Astrocyte of the cerebellum (primary cell): ENCODE results near the gene WDR76.
"Not testable (repeated sequence)": the region's sequence is repeated elsewhere in the genome, so short reads cannot be mapped to it uniquely, and the experiment has no call there.

ENCODE experiments used
- DNase-seq: peaks from one replicate; pipeline ENCODE4 v3.0.0-alpha.2; 2011; ENCODE audit warnings: low read depth
- H3K4me3 ChIP-seq: 2 replicates; pipeline ENCODE4 v1.5.1; 2011; ENCODE audit warnings: mild to moderate bottlenecking, low read depth, low read length, moderate library complexity
- in situ Hi-C: cut with HindIII; loops from 2 replicates; pipeline ENCODE4 v1.10.0; 2017; ENCODE audit warnings: low sequenced_read_pairs
- TF ChIP-seq, protein P1 (sequence below): IDR thresholded peaks from 2 replicates; pipeline ENCODE4 v1.5.1; 2012; ENCODE audit warnings: low read length, low read depth, moderate library complexity, mild to moderate bottlenecking; ENCODE audit errors: missing control alignments

Gene WDR76

DNA sequence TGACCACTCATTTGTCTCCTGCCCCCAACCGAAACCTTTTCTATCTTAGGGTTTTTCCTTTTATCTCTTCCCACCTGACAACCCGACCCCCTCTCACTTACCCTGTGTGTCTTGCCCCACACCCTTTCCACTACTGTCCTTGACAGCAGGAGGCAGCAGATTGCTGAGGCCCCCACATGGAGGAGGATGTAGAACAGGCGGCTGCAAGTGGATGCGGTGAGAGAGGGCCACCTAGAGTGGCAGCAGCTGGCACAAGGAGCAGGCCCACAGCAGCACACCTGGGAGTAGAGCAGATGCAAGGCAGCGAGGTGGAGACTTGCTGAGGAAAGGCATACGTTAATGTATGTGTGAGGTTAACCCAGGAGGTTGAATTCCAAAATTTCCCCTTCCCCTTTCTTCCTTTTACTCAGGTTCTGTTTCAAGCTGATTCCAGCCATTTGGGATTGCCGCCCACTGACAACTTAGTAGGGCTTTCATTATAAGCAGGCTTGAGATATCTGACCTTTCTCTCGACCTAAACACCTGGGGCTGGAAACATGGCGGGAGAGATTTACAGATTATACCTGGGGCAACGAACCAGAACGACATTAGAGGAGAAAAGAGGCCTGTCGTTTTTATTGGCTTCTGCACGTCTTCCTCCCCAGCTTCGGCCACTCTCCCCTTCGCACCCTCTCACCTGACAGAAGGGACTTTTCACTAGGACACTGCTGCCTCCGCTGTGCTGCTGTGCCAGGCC is 27.4 kb upstream of the WDR76 start:
- H3K4me3 ChIP-seq = no peak overlapping the region
- no peak for DNase-seq
- in situ Hi-C loops = no loop called here
- TF ChIP-seq, protein P1, sequence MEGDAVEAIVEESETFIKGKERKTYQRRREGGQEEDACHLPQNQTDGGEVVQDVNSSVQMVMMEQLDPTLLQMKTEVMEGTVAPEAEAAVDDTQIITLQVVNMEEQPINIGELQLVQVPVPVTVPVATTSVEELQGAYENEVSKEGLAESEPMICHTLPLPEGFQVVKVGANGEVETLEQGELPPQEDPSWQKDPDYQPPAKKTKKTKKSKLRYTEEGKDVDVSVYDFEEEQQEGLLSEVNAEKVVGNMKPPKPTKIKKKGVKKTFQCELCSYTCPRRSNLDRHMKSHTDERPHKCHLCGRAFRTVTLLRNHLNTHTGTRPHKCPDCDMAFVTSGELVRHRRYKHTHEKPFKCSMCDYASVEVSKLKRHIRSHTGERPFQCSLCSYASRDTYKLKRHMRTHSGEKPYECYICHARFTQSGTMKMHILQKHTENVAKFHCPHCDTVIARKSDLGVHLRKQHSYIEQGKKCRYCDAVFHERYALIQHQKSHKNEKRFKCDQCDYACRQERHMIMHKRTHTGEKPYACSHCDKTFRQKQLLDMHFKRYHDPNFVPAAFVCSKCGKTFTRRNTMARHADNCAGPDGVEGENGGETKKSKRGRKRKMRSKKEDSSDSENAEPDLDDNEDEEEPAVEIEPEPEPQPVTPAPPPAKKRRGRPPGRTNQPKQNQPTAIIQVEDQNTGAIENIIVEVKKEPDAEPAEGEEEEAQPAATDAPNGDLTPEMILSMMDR = no peak

- TF ChIP-seq, protein P1 = no peak
- no peak for DNase-seq
- in situ Hi-C loops = no loop called here
- H3K4me3 ChIP-seq = peak within 1 kb of the TSS; percentile 99
Measured at GRCh38 chr15:43799945-43800285, 26.9 kb upstream of the WDR76 start, which contains the start of gene SERINC4. TSS of gene SERINC4 (minus strand) at chr15:43800220. CDS start at chr15:43799986, 234 bp downstream.

GRCh38 chr15:43800286-43801141 is 26.3 kb upstream of the WDR76 start, which contains the start of gene HYPK:
TSS of gene HYPK (plus strand) at chr15:43800599. CDS start at chr15:43800623, 24 bp downstream.
- TF ChIP-seq, protein P1 = no peak

DNA sequence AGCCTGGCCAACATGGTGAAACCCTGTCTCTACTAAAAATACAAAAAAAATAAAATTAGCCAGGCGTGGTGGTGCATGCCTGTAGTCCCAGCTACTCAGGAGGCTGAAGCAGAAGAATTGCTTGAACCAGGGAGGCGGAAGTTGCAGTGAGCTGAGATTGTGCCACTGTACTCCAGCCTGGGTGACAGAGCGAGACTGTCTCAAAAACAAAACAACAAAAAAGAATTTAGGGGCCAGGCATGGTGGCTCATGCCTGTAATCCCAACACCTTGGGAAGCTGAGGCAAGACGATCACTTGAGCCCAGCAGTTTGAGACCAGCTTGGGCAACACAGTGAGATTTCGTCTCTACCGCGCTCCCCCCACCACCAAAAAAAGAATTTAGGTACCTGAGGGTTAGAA is 24.1 kb upstream of the WDR76 start:
- H3K4me3 ChIP-seq, in situ Hi-C loops, DNase-seq: not testable (repeated sequence)

More at GRCh38 chr15:43800286-43801141, 26.3 kb upstream of the WDR76 start, which contains the start of gene HYPK:
- DNase-seq = peak; percentile 65
- peak within 1 kb of the TSS; percentile 99 for H3K4me3 ChIP-seq
- in situ Hi-C loops = no loop called here

DNA sequence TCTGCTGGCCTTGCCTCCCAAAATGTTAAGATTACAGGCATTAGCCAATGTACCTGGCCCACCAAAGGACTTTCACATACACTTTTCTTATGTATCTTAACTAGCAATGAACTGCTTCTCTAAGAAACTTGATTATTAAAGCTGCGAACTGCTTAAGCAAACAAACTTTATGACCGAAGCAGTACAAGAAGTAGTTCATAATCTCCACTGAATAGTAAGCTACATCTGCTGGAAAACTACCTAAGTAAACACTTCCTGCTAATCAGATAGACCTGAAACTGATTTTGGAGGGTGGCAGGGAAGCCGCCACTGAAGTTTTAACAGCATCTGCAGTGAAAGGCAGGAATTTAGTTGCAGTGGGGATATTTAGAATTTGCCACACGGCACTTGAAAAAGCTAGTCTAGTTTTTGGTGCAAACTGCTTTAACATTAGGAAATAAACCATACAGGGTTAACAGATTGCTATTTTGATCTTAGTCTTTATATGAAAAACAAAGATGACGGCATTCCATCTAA is 18.3 kb upstream of the WDR76 start:
- DNase-seq = no peak
- in situ Hi-C loops = no loop called here
- TF ChIP-seq, protein P1 = no peak
- no peak overlapping the region for H3K4me3 ChIP-seq

DNA sequence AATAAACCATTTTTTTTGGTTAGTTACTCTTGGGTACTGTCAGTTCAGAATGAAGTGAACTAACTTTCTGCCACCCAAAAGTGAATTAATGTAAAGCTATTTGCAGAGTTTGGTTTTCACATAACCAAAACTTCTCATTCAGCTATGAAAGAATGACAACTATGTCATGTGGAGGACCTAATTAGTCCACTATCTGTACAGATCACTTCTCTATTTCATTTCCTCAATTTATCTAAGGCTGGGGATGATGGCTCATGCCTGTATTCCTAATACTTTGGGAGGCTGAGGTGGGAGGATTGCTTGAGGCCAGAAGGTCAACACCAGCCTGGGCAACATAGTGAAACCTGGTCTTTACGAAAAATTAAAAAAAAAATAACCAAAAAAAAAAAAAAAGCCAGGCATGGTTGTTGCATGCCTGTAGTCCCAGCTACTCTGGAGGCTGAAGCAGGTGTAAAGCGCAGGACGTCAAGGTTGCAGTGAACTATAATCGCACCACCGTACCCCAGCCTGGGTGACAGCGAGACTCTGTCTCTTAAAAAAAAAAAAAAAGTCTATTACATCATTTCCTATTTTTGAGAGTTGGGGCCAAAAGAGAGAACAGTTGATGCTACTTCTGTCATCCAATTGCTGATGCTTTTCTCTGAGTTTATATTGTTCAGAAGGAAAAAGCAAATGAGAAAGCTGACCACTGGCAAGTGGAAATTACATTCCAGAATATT is 17.7 kb upstream of the WDR76 start:
- DNase-seq = no peak
- TF ChIP-seq, protein P1 = no peak
- in situ Hi-C loops = no loop called here
- H3K4me3 ChIP-seq = no peak overlapping the region

- in situ Hi-C loops, DNase-seq, H3K4me3 ChIP-seq: not testable (repeated sequence)
Measured at GRCh38 chr15:43815064-43815463, 11.7 kb upstream of the WDR76 start.
